NCI-H226 (cell line): ENCODE results near the gene ERRFI1.
"Not testable (repeated sequence)": the region's sequence is repeated elsewhere in the genome, so short reads cannot be mapped to it uniquely, and the experiment has no call there.

Experiments
- DNase-seq: peaks from one replicate; pipeline ENCODE4 v3.0.0-alpha.2; 2015

The ERRFI1 gene

GRCh38 chr1:7963841-7964240 is 62.3 kb downstream of the ERRFI1 start:
- not testable (repeated sequence) for DNase-seq

DNA sequence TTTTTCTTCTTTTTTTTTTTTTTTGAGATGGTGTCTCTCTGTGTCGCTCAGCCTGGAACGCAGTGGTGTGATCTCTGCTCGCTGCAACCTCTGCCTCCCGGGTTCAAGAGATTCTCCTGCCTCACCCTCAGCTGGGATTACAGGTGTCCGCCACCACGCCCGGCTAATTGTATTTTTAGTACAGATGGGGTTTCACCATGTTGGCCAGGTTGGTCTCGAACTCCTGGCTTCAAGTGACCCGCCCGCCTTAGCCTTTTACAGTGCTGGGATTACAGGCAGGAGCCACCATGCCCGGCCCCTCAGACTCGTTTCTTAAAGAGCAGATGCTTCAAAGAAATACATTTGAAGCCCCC is 62.8 kb downstream of the ERRFI1 start:
- not testable (repeated sequence) for DNase-seq

- DNase-seq, result no peak
Measured at GRCh38 chr1:7962636-7963377, 63.3 kb downstream of the ERRFI1 start.

GRCh38 chr1:7962014-7962335 is 64.1 kb downstream of the ERRFI1 start:
- no peak for DNase-seq
